HG03565 (cell line): Measurements from ENCODE around the gene ABCA3.

ENCODE experiments used
- ATAC-seq: cut with Tn5 transposase; IDR thresholded peaks from one replicate; pipeline ENCODE4 v1.9.1; 2021; ENCODE audit warnings: mild to moderate bottlenecking, moderate library complexity; ENCODE audit not compliant: unreplicated experiment

The ABCA3 gene

GRCh38 chr16:2358811-2359210 lies 18.3 kb upstream of the ABCA3 start:
- no peak for ATAC-seq

- no peak for ATAC-seq
These were observed 16.8 kb upstream of the ABCA3 start for GRCh38 chr16:2357331-2357730.

DNA sequence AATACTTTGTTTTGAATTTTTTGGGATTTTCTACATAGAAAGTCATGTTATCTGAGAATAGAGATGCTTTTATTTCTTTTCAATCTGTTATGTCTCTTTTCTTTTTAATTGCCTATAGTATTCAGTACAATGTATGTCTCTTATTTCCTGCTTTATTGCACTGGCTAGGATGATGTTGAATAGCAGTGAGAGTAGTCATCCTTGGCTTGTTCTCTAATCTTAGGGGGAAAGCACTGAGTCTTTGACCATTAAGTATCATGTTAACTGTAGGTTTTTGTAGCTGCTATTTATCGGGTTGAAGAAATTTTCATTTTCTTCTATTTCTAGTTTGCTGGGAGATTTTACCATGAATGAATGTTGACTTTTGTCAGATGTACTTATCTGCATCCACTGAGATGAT lies 10.0 kb upstream of the ABCA3 start:
- no peak for ATAC-seq

GRCh38 chr16:2343211-2343610 lies 2.7 kb upstream of the ABCA3 start:
- no peak for ATAC-seq

GRCh38 chr16:2341456-2342447 lies 1.2 kb upstream of the ABCA3 start:
- ATAC-seq: no peak

DNA sequence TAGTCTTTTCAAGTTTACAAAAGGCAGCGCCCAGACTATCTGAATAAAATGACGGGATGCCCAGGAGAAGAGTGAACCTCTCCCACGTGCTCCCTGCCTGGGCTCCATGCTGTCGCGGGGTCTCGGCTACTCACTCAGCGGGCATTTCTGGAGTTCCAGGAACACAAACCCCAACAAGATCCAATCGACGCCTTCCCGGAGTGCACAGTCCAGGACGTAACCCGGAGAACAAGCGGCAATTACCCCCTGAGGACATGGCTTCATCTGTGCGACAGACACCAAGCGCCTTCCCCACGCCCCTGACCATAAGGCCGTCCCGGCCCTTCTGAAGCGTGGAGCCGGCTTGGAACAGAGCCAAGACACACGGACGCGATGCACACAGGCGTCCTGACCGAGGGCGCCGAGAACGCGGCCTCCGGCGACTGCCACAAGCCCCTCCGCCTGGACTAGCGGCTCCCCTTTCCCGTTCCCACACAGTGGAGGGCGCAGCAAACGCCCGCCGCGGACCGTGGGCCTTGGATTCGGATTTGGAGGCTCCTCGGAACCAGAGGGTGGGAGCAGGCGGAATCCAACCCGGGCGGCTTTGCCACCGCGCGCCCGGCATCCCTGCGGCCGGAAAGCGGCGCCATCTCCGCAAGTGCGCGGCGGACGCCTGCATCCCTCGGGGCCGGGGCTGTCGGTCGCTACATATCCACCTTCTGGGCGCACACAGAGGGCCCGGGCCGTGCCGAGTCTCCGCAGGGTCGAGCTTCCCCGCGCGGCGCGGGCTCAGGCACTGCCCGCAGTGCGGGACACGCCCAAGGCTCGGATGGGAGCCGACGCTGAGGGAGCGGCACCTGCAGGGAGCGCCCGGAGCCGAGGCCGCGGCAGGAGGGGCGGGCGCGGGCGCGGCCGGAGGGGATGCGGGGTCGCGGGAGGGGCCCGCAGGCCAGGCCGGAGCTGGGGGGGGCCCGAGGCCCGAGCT lies 725 bp downstream of the ABCA3 start:
- peak; percentile 1 for ATAC-seq

DNA sequence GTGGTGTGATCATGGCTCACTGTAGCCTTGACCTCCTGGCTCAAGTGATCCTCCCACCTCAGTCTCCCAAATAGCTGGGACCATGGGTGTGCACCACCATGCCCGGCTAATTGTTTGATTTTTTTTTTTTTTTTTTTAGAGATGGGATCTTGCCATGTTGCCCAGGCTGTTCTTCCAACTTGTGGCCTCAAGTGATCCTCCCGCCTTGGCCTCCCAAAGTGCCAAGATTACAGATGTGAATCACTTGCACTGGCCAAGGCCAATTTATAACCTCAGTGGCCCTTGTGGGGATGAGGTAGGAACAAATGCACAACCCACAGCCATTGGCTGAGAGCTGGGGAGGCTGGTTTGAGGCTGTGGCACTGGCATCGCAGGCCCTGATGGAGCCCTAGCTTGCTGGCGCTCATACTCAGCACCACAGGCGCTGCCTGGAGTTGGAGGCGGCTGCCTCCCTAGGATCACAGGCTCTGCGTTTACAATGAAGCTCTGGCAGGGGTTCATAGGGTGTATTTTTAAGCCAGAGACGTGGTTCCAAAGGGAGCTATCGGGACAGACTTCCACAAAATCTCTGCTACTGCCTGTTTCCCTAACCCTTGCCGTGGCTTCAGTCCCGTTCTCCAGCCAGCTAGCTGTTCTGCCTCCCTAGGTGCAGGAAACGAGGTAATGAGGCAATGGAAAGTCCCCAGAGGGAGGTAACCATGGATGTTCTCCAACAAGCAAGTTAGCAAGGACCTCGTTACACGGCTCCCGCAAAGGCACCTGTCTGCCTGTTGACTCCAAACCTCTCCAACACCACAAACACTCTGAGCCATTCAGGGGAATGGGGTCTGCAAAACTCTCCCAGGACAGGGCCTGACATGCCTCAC lies 2.9 kb downstream of the ABCA3 start:
- ATAC-seq: no peak

GRCh38 chr16:2335286-2335895 lies 5.1 kb downstream of the ABCA3 start:
- no peak for ATAC-seq

- no peak for ATAC-seq
These were observed 6.7 kb downstream of the ABCA3 start for GRCh38 chr16:2333772-2334379.

GRCh38 chr16:2333231-2333630 lies 7.3 kb downstream of the ABCA3 start:
- ATAC-seq: no peak

DNA sequence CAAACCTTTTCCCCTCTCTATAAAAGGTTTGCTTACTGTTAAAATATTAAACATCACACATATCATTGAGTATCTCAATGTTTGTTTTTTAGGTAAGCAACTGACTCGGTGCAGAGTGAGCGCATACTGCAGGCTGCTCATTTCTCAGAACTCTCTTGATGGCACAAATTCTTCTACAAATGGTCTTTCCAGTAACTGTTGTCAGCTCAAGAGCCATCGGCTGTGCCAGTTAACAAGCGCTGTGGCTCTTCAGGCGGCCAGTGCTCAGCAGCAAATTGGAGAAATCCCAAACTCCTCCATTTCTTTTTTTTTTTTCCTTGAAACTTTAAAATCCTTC lies 8.6 kb downstream of the ABCA3 start:
- ATAC-seq: no peak

GRCh38 chr16:2331199-2331930 lies 9.2 kb downstream of the ABCA3 start:
- ATAC-seq: no peak

- ATAC-seq: no peak
These were observed 11.0 kb downstream of the ABCA3 start for GRCh38 chr16:2329532-2329931.

DNA sequence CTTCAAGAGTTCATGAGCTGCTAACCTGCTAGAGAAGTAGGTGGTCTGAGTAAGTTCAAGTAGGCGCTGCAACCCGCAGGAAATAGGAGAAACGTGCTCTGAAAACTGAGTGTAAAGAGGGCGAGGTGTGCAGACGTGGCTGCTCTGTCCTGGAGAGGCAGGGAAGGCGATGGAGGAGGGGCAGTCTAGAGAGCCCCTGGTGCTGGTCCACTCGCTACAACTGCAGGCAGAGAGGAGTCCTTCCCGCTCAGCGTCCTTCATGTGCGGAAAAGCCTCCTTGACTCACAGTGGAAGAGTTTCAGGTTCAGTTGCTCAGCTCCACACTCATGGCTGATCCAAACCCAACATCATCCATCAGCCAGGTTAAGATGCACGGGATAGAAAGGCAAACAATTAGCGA lies 12.1 kb downstream of the ABCA3 start:
- no peak for ATAC-seq

DNA sequence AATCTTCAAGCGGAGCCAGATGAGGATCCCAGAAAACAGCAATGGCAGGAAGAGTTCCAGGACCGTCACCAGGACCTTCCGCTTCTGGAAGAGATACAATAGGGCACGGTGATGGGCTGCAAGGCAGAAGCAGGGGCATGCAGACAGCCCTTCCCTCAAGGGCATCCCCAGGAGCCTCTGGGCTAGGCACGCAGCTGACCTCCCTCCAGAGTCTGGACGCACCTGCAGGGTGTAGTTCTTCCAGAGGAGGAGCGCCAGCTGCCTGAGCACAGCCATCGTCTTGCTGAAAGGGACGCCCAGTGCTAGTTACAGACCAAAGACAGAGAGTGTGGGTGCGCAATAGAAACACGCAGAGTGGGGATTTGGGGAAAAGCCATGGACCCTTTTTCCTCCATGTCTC lies 14.3 kb downstream of the ABCA3 start:
- ATAC-seq: no peak

DNA sequence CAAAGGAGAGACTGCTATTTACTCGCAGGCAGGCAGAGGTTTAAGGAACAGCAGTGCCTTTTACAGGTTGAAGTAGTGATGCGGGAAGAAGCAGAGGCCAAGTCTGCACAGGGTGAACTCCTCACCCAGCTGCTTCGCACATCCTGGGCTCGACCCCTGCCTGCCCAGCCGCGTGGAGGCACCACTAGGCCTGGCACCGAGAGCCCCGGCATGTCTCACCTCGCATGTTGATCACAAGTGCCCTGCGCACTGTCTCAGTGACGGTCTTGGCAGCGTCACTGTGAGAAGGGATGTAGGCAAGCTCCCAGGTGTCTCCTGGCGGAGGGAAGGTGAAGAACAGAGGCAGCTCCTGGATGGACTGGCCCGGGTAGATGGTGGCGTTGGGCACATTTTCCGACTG lies 14.7 kb downstream of the ABCA3 start:
- ATAC-seq: no peak

GRCh38 chr16:2325181-2325580 lies 15.3 kb downstream of the ABCA3 start:
- ATAC-seq: no peak

DNA sequence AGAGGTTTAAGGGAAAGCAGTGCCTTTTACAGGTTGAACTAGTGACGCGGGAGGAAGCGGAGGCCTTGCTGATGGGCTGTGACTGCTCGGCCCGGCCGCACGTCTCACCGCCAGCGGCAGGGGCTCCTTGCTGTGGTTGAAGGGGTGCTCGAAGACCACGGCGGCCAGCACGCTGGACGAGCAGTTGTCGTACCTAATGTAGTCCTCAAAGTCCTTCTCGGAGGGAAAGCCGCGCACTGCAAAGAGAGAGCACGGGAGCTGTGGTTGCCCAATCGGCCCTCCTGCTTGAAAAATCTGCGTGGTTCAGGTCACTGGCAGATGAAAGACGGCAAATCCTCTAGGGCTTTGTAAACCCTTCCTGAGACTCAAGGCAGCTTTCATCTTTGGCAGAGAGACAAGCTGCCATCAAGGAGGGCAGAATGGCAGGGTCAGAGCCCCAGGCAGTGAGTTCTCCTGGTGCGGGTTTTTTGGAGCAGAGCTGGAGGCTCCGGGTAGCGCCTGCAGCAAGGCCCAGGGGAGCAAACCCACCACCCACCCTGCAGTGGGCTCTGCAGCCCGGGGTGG lies 16.1 kb downstream of the ABCA3 start:
- no peak for ATAC-seq

- ATAC-seq: no peak
These were observed 16.8 kb downstream of the ABCA3 start for GRCh38 chr16:2323701-2324100.
